Measurements from ENCODE around the gene RPL27A. TPM values are rescaled to one million over a fixed set of nuclear protein-coding genes. Genes with fewer than 3 reads are reported as not detected.
"Not testable (repeated sequence)": the region's sequence is repeated elsewhere in the genome, so short reads cannot be mapped to it uniquely, and the experiment has no call there.

Gene RPL27A
- total RNA-seq, 3 donors from 2014 or later, result 1,340 to 1,866 (median 1,663) TPM

- Mint-ChIP-seq H3K36me3 (ENCODE audit: insufficient read depth) (peaks cover 6% of the 10 kb centered on the region), H3K27me3 (ENCODE audit: low read depth) (no peaks in the 10 kb centered on the region), H3K4me3 (no peak overlapping the region), H3K4me1 (ENCODE audit: low read depth) (no peaks in the 10 kb centered on the region), H3K9me3 (no peaks in the 10 kb centered on the region)
- ATAC-seq (no peak), DNase-seq (no peak)
Measured at GRCh38 chr11:8658321-8659057, 24.1 kb upstream of the RPL27A start.

DNA sequence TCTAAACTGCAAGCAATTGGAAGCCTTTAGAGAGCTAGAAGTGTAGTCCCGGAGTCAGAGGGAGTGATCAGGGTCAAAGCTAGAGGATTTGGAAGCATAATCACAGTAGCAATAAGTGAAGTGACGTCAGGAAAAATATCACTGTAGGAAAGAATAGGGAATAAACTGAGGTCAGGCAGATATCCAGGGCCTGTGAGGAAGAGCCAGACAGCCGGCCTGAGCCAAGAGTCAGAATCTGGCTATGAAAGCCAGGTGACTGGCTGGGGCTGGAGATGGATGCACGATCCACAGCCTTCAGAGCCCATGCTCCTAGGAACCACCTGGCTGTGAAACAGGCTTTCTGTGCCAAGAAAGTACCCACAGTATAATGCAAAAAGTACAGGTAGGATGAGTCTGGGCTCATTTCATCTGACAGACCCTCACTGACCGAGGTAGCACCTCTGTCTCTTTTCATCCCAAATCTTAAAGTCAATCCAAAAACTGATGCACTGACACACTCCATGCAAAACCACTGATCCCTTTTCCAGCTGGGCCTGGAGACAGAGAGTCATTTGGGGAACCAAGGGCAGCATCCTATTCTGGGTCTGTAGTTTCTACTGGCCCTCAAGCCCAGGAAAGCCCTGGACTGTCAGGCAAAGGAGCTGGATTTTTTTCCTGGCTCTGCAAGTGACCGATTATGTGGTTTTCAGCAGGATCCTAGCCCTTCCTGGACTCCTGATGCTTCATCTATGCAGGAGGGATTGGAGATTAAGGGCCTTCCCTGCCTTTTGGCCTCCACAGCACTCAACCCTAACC, 21.4 kb upstream of the RPL27A start:
- H3K9me3 Mint-ChIP-seq, result no peaks in the 10 kb centered on the region
- H3K27me3 Mint-ChIP-seq (ENCODE audit: low read depth), result no peaks in the 10 kb centered on the region
- DNase-seq (no peak), ATAC-seq (no peak)
- no peaks in the 10 kb centered on the region for H3K4me1 Mint-ChIP-seq (ENCODE audit: low read depth)
- no peak overlapping the region for H3K4me3 Mint-ChIP-seq
- H3K36me3 Mint-ChIP-seq (ENCODE audit: insufficient read depth), result peaks cover 12% of the 10 kb centered on the region

DNA sequence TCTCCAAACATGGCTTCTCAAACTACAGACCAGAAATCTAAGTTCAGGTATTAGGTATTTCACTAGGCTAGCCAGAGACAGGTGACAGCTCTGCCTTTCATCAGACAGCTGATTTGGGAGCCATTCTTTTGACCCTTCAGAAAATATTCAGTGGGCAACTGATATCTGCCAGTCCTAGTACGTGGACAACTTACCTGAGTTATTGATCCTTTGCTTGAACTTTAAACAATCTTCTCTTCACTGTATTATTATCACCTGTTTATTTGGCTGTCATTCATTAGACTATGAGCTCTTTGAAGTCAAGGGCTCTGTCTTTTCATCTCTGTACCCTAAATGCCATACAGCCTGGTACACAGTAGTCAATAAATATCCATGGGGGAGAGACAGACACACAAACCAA, 17.4 kb upstream of the RPL27A start:
- Mint-ChIP-seq H3K4me1 (ENCODE audit: low read depth) (no peaks in the 10 kb centered on the region), H3K27me3 (ENCODE audit: low read depth) (no peaks in the 10 kb centered on the region), H3K36me3 (ENCODE audit: insufficient read depth) (peaks cover 22% of the 10 kb centered on the region), H3K9me3 (no peaks in the 10 kb centered on the region), H3K4me3 (no peak overlapping the region)
- ATAC-seq (no peak), DNase-seq (no peak)

- peaks cover 26% of the 10 kb centered on the region for H3K36me3 Mint-ChIP-seq (ENCODE audit: insufficient read depth)
- not testable (repeated sequence) for ATAC-seq; H3K27me3 Mint-ChIP-seq (ENCODE audit: low read depth); DNase-seq; H3K4me3 Mint-ChIP-seq; H3K9me3 Mint-ChIP-seq; H3K4me1 Mint-ChIP-seq (ENCODE audit: low read depth)
Measured at GRCh38 chr11:8670081-8670480, 12.5 kb upstream of the RPL27A start.

DNA sequence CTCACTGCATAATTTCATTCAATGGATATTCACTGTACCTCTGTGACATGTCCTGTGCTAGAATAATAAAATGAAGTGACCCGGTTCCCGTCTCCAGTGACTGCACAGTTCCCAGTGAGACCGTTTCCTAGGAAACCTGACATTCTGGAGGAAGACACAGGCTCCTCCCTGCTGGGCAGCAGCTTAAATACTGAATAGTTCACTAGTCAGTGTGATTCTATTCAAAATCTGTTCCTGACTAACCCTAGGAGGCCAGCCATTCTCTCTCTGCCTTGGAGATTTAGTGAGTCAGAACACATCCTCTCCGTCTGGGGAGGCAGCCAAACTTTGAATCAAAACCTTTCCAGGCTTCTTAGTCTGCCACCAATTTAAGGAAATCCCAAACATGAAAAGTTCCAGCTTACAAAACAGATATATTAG, 11.4 kb upstream of the RPL27A start:
- no peaks in the 10 kb centered on the region for H3K27me3 Mint-ChIP-seq (ENCODE audit: low read depth)
- no peaks in the 10 kb centered on the region for H3K9me3 Mint-ChIP-seq
- ATAC-seq, result no peak
- no peak for DNase-seq
- no peak overlapping the region for H3K4me3 Mint-ChIP-seq
- H3K4me1 Mint-ChIP-seq (ENCODE audit: low read depth), result no peaks in the 10 kb centered on the region
- peaks cover 23% of the 10 kb centered on the region for H3K36me3 Mint-ChIP-seq (ENCODE audit: insufficient read depth)

DNA sequence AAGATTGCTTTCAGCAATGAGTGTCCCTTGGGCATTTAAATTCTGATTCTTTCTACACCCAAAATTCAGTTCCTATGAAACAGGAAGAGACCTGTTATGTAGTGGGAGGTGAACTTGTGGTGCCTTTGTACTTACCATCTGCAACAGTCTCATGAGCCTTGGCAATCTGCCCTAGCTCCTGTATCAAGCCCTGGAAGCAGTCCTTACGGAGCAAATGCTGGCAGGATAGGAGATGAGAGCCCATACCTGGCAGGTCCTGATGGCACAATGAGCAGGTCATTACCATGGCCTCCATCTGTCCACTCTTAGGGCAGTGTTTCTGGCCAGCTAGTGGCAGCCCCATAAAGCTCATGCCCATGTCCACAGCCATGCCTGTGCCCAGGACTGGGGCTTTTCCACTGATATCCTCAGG, 10.9 kb upstream of the RPL27A start:
- H3K4me3 Mint-ChIP-seq, result no peak overlapping the region
- no peaks in the 10 kb centered on the region for H3K9me3 Mint-ChIP-seq
- peaks cover 21% of the 10 kb centered on the region for H3K36me3 Mint-ChIP-seq (ENCODE audit: insufficient read depth)
- ATAC-seq, result no peak
- no peaks in the 10 kb centered on the region for H3K4me1 Mint-ChIP-seq (ENCODE audit: low read depth)
- DNase-seq, result no peak
- no peaks in the 10 kb centered on the region for H3K27me3 Mint-ChIP-seq (ENCODE audit: low read depth)

DNA sequence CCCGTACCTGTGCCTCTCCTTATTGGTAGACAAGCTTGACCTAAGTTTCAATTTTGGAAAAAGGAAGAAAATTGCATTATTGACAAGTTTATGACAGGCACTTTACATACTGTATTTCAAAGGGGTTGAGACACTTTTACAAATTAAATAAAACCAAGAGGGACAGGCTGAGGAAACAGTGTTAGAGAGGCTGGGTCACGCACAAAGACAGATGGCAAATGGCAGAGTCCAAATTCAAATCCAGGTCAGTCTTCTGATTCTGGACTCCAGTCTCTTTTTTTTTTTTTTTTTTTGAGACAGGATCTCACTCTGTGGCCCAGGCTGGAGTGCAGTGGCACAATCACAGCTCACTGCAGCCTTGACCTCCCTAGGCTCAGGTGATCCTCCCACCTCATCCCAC, 10.2 kb upstream of the RPL27A start:
- DNase-seq (no peak), ATAC-seq (no peak)
- Mint-ChIP-seq H3K36me3 (ENCODE audit: insufficient read depth) (peaks cover 18% of the 10 kb centered on the region), H3K9me3 (no peaks in the 10 kb centered on the region), H3K4me3 (no peak overlapping the region), H3K4me1 (ENCODE audit: low read depth) (no peaks in the 10 kb centered on the region), H3K27me3 (ENCODE audit: low read depth) (no peaks in the 10 kb centered on the region)

- DNase-seq, result no peak
- H3K4me3 Mint-ChIP-seq, result no peak overlapping the region
- ATAC-seq, result no peak
- H3K36me3 Mint-ChIP-seq (ENCODE audit: insufficient read depth), result peaks cover 18% of the 10 kb centered on the region
- no peaks in the 10 kb centered on the region for H3K4me1 Mint-ChIP-seq (ENCODE audit: low read depth)
- no peaks in the 10 kb centered on the region for H3K27me3 Mint-ChIP-seq (ENCODE audit: low read depth)
- no peaks in the 10 kb centered on the region for H3K9me3 Mint-ChIP-seq
Measured at GRCh38 chr11:8674859-8675258, 7.7 kb upstream of the RPL27A start.

DNA sequence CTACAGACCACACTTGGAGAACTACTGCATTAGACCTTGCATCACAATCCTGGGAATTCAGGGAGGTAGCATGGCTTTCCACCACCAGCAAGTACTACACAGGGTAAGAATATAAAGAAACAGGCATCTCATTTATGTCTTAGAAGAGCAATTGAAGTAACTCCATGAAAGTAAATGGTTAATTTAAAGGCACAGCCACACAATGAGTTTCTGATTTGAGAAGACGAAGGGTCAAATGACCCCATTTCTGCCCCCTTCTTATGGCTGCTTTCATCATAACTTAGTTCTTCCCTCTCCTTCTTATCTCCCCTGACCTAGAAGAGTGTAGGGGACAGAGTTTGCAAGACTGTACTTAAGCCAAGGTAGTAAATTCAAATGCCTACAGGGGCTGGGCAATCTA, 6.1 kb upstream of the RPL27A start:
- DNase-seq (no peak), ATAC-seq (no peak)
- Mint-ChIP-seq H3K36me3 (ENCODE audit: insufficient read depth) (peaks cover 18% of the 10 kb centered on the region), H3K27me3 (ENCODE audit: low read depth) (no peaks in the 10 kb centered on the region), H3K4me1 (ENCODE audit: low read depth) (peaks cover 10% of the 10 kb centered on the region), H3K4me3 (no peak overlapping the region), H3K9me3 (peaks cover 5% of the 10 kb centered on the region)

DNA sequence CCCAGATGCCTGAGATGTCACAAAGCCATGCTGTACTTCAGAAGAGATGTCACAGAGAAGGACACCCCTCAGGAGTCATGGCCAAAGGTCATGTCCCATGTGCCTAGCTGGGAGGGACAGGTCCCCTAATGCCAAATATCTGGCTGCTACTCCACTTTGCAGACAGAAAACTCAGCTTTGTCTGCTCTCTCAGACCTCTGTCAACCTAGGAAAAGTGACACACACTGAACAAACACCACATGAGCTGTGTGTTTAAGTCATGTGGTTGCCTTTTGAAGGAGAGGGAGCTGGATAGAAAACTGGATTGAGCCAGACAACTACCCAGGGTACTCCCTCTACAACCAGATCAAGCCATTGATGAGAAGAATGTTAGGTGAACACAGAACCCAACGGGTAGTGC, 3.6 kb upstream of the RPL27A start:
- Mint-ChIP-seq H3K27me3 (ENCODE audit: low read depth) (no peaks in the 10 kb centered on the region), H3K4me3 (no peak overlapping the region), H3K4me1 (ENCODE audit: low read depth) (peaks cover 18% of the 10 kb centered on the region), H3K36me3 (ENCODE audit: insufficient read depth) (peaks cover 24% of the 10 kb centered on the region), H3K9me3 (peaks cover 5% of the 10 kb centered on the region)
- no peak for DNase-seq
- no peak for ATAC-seq

DNA sequence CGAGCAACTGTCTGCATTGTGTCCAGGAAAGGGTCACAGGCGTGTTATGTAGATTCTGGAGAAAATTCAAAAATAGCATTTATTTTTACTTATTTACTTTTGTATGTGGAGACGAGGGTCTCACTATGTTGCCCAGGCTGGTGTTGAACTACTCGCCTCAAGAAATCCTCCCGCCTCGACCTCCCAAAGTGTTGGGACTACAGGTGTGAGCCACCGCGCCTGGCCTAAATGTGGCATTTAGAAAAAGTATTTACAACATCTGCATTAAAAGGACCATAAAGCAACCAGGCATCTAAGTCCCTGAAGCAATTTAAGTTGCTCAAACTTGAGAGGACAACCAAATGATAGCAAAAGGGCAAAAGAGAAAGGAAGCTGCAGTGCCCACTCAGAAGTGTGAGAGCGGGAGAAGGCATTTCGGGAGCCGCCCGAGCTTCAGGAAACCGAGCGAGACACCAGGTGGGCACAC, 722 bp upstream of the RPL27A start:
- H3K9me3 Mint-ChIP-seq, result peaks cover 5% of the 10 kb centered on the region
- peak overlapping the region; percentile 97 for H3K4me3 Mint-ChIP-seq
- no peaks in the 10 kb centered on the region for H3K27me3 Mint-ChIP-seq (ENCODE audit: low read depth)
- DNase-seq (no peak), ATAC-seq (peak in 1 of 2 donors; percentile 12)
- peaks cover 50% of the 10 kb centered on the region for H3K36me3 Mint-ChIP-seq (ENCODE audit: insufficient read depth)
- H3K4me1 Mint-ChIP-seq (ENCODE audit: low read depth), result peaks cover 40% of the 10 kb centered on the region

GRCh38 chr11:8683115-8683807, 669 bp downstream of the RPL27A start:
- ATAC-seq, result peak; percentile 2 to 6
- no peak for DNase-seq
- Mint-ChIP-seq H3K27me3 (ENCODE audit: low read depth) (no peaks in the 10 kb centered on the region), H3K9me3 (peaks cover 5% of the 10 kb centered on the region), H3K36me3 (ENCODE audit: insufficient read depth) (peaks cover 56% of the 10 kb centered on the region), H3K4me1 (ENCODE audit: low read depth) (peaks cover 52% of the 10 kb centered on the region), H3K4me3 (peak overlapping the region; percentile 97)

DNA sequence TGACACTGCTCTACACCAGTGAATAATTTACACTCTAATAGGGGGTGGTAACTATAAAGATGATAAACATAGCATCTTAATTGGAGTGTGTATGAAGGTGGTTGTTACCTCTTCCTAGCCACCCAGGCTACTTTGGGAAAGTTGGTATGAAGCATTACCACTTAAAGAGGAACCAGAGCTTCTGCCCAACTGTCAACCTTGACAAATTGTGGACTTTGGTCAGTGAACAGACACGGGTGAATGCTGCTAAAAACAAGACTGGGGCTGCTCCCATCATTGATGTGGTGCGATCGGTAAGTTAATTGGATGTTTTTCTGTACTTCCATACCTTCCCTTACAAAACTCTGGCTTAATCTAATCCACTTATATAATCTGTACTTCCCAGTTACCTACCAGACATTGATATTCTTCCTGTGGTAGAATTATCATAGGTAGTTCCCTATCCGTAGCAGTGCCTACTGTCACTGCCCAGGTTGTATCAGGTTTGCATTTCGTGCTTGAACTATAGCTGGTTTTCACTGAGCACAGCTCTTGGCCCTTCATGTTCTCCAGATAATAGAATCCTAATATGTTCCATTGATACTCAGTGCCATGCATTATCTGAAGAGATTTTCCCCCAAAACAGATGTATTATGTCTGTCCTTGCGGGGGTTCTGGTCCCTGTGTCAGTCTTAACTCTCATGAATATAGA, 2.2 kb downstream of the RPL27A start:
- H3K36me3 Mint-ChIP-seq (ENCODE audit: insufficient read depth), result peaks cover 54% of the 10 kb centered on the region
- peaks cover 66% of the 10 kb centered on the region for H3K4me1 Mint-ChIP-seq (ENCODE audit: low read depth)
- peak overlapping the region; percentile 97 for H3K4me3 Mint-ChIP-seq
- peaks cover 5% of the 10 kb centered on the region for H3K9me3 Mint-ChIP-seq
- no peaks in the 10 kb centered on the region for H3K27me3 Mint-ChIP-seq (ENCODE audit: low read depth)
- DNase-seq (no peak), ATAC-seq (no peak)

GRCh38 chr11:8685306-8685705, 2.7 kb downstream of the RPL27A start:
- peak overlapping the region; percentile 97 for H3K4me3 Mint-ChIP-seq
- peaks cover 68% of the 10 kb centered on the region for H3K4me1 Mint-ChIP-seq (ENCODE audit: low read depth)
- ATAC-seq (no peak), DNase-seq (no peak)
- H3K36me3 Mint-ChIP-seq (ENCODE audit: insufficient read depth), result peaks cover 52% of the 10 kb centered on the region
- H3K9me3 Mint-ChIP-seq, result peaks cover 5% of the 10 kb centered on the region
- no peaks in the 10 kb centered on the region for H3K27me3 Mint-ChIP-seq (ENCODE audit: low read depth)

All from activated T-cell treated with anti-CD3 and anti-CD28 coated beads, Interleukin-2, amount 50 U/mL, for 4 hours (primary cell).